WI38 (cell line): ENCODE data around the gene DNAL4.

Experiments used
- H3K4me3 ChIP-seq: 2 replicates; pipeline ENCODE4 v1.5.1; 2011; ENCODE audit warnings: low read depth, mild to moderate bottlenecking, control low read depth, low read length
- TF ChIP-seq, protein P1 (sequence below): IDR thresholded peaks from 2 replicates; pipeline ENCODE4 v1.5.1; 2012; ENCODE audit warnings: low read depth, mild to moderate bottlenecking, control low read depth, low read length

Gene DNAL4

DNA sequence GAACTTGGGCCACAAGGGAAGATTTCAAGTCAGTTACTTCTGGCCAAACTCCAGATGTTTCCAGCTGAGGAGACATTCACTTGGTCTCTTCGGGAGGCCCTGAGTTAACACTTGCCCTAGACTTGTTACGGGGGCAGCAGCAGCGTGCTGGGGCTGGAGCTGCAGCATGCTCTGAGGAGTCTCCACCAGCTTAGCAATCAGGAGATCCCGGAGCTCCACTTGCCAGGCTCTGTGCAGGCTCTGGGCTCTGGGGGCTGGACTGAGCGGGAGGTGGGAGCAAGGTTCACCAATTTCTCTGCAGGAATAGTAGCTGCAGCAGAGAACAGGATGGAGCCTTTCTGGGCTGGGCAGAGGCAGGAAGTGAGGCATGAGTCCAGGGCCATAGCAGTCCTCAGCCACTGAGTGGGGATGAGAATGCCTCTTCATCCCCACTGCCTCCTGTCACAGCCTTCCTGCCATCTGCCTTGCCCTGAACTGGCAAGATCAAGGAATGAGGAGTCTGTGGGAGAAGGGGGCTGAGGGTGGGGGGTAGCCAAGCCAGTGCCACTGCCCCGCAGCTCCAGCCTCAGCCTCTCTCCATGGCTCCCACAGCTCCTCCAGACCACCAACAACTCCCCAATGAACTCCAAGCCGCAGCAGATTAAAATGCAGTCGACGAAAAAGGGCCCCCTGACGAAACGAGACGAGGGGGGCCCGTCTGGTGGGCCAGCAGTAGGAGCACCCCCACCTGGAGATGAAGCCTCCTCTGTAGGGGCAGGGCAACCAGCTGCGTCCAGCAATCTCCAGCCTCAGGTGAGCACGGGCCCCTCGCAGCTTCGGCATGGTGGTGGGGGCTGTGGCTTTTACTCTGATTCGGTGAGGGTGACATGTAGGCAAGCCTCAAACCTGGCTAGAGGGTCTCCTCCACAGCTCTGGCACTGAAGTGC, 64.8 kb downstream of the DNAL4 start:
- H3K4me3 ChIP-seq: no peak overlapping the region
- TF ChIP-seq, protein P1, sequence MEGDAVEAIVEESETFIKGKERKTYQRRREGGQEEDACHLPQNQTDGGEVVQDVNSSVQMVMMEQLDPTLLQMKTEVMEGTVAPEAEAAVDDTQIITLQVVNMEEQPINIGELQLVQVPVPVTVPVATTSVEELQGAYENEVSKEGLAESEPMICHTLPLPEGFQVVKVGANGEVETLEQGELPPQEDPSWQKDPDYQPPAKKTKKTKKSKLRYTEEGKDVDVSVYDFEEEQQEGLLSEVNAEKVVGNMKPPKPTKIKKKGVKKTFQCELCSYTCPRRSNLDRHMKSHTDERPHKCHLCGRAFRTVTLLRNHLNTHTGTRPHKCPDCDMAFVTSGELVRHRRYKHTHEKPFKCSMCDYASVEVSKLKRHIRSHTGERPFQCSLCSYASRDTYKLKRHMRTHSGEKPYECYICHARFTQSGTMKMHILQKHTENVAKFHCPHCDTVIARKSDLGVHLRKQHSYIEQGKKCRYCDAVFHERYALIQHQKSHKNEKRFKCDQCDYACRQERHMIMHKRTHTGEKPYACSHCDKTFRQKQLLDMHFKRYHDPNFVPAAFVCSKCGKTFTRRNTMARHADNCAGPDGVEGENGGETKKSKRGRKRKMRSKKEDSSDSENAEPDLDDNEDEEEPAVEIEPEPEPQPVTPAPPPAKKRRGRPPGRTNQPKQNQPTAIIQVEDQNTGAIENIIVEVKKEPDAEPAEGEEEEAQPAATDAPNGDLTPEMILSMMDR: no peak
